AG04449 (cell line): ENCODE results near the gene GPR137.

Experiments used
- CTCF ChIA-PET: fragments of 350-600 bp; formaldehyde crosslinking; extraction: SDS; loops from one replicate; lab custom pipeline; 2021; ENCODE audit warnings: antibody characterized with exemption; lab: Yijun Ruan, JAX
- POLR2A ChIA-PET: fragments of 400-600, 350-600 bp; formaldehyde crosslinking; extraction: SDS; loops from one replicate; lab custom pipeline; 2020; ENCODE audit warnings: antibody characterized with exemption, inconsistent platforms; lab: Yijun Ruan, JAX
- DNase-seq: peaks from one replicate; pipeline ENCODE4 v3.0.0-alpha.2; 2010; ENCODE audit warnings: low read depth, low spot score
- H3K4me3 ChIP-seq: 2 replicates; pipeline ENCODE4 v1.5.1; 2011; ENCODE audit warnings: low read depth, mild to moderate bottlenecking, control low read depth, low read length
- CTCF ChIP-seq: IDR thresholded peaks from one replicate; pipeline ENCODE4 v1.5.1; 2011; ENCODE audit warnings: mild to moderate bottlenecking, moderate library complexity, low read length, control low read depth, inconsistent platforms; ENCODE audit not compliant: insufficient read depth; ENCODE audit errors: missing control alignments

GPR137 gene

GRCh38 chr11:64254326-64254725 is 31.3 kb upstream of the GPR137 start:
- H3K4me3 ChIP-seq = no peak overlapping the region
- no peak for TF ChIP-seq CTCF
- DNase-seq = no peak
- CTCF ChIA-PET = interaction anchor here (0.6 to 2.2 kb wide), 5 partner anchors 9 to 70 kb away, joined by 3 to 8 read pairs (median 3); no protein-coding TSS in a partner anchor
- POLR2A ChIA-PET = no interaction called here

DNA sequence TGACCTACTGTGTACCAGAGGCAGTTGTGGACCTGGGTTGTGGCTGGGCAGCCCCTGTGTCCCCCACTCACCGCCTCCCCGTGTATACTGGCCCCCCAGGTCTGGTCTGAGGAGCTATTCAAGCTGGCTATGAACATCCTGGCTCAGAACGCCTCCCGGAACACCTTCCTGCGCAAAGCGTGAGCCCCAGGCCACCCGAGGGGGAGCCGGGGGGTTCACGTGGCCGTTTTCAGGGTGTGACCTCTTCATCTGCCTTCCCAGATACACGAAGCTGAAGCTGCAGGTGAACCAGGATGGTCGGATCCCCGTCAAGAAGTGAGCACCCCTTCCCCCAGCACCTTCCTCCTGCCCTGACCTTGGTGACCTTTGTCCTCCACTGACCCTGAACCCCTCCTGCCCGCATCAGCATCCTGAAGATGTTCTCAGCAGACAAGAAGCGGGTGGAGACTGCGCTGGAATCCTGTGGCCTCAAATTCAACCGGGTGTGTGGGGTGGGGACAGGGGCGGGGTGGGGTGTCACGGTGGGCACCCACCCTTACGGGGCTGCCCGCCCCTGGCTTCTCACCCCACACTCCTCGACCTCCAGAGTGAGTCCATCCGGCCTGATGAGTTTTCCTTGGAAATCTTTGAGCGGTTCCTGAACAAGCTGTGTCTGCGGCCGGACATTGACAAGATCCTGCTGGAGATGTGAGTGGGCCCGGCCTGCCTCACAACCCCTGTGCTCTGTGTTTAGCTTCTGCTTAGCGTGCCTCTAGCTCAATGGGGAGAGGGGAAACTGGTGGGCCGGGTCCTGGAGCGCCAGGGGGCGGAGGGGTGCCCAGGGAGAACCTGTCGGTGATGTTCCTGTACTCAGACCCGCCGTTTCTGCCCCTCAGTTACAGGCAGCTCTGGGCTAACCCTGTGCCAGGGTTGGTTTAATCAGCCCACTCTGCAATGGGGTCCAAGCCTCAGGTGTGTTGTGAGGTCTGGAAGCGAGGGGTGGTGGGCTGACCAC is 30.2 kb upstream of the GPR137 start:
- CTCF ChIA-PET = interaction anchor here (1.3 to 2.2 kb wide), 3 partner anchors 8 to 49 kb away, joined by 3 to 8 read pairs (median 7); partner anchors contain the start of gene PPP1R14B
- no peak for DNase-seq
- no peak overlapping the region for H3K4me3 ChIP-seq
- POLR2A ChIA-PET = no interaction called here
- no peak for TF ChIP-seq CTCF

DNA sequence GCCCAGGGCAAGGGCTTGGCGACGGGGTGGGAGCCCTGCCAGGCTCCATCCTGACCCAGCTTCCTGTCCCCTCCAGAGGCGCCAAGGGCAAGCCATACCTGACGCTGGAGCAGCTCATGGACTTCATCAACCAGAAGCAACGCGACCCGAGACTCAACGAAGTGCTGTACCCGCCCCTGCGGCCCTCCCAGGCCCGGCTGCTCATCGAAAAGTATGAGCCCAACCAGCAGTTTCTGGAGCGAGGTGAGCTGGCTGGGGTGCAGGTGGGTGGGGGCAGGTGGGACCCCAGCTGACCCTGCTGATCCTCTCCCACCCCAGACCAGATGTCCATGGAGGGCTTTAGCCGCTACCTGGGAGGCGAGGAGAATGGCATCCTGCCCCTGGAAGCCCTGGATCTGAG is 29.3 kb upstream of the GPR137 start:
- ChIA-PET CTCF (interaction anchor here (1.0 to 2.2 kb wide), 4 partner anchors 9 to 48 kb away, joined by 3 to 8 read pairs (median 5); partner anchors contain the start of gene PPP1R14B), POLR2A (no interaction called here)
- DNase-seq = no peak
- no peak overlapping the region for H3K4me3 ChIP-seq
- no peak for TF ChIP-seq CTCF

DNA sequence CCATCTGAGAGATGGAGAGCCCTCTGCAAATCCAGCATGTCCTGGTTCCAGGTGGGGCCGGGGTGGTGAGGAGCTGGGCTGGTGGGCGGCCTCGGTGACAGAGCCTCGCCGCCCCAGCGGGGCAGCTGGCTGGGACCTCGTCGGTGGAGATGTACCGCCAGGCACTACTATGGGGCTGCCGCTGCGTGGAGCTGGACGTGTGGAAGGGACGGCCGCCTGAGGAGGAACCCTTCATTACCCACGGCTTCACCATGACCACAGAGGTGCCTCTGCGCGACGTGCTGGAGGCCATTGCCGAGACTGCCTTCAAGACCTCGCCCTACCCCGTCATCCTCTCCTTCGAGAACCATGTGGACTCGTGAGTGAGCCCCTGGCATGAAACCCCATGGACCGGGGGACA is 27.3 kb upstream of the GPR137 start:
- TF ChIP-seq CTCF = no peak
- ChIA-PET POLR2A (interaction anchor here (1.0 to 2.6 kb wide), 2 partner anchors 10 to 13 kb away, joined by 5 to 12 read pairs; no protein-coding TSS in a partner anchor), CTCF (interaction anchor here (0.8 to 15.2 kb wide), 4 partner anchors 10 to 54 kb away, joined by 3 to 224 read pairs (median 9); partner anchors contain the start of genes PLCB3 and PPP1R14B)
- no peak for DNase-seq
- H3K4me3 ChIP-seq = no peak overlapping the region

GRCh38 chr11:64258946-64259532 is 26.6 kb upstream of the GPR137 start:
- no peak for TF ChIP-seq CTCF
- CTCF ChIA-PET = interaction anchor here (0.8 to 15.2 kb wide), 4 partner anchors 9 to 55 kb away, joined by 3 to 224 read pairs (median 9); partner anchors contain the start of genes PLCB3 and PPP1R14B
- POLR2A ChIA-PET = interaction anchor here (1.0 to 2.6 kb wide), 2 partner anchors 9 to 12 kb away, joined by 5 to 12 read pairs; no protein-coding TSS in a partner anchor
- H3K4me3 ChIP-seq = no peak overlapping the region
- DNase-seq = no peak
